Right renal cortex interstitium (tissue), 3 donors: ENCODE data around the gene JAM3. TPM values are rescaled to one million over a fixed set of nuclear protein-coding genes. Genes with fewer than 3 reads are reported as not detected.

Experiments used
- DNase-seq, 3 donors: peaks; one replicate each; pipeline ENCODE4 v3.0.0-alpha.2; 2013; ENCODE audit warnings: low read depth in 3 of 3, low spot score in 2 of 3
- polyA plus RNA-seq, 3 donors: library from polyadenylated mRNA; unstranded; fragments of 120-200 nt; gene quantifications; one replicate each; pipeline ENCODE4 v1.2.1, GENCODE V29; 2013; ENCODE audit not compliant: insufficient read length in 3 of 3

JAM3 gene
- polyA plus RNA-seq, 3 donors = 47.7 to 55.4 (median 49.2) TPM

GRCh38 chr11:134038897-134039470 lies 29.9 kb upstream of the JAM3 start:
- no peak for DNase-seq

- no peak for DNase-seq
These were observed 29.0 kb upstream of the JAM3 start for GRCh38 chr11:134039726-134040385.

GRCh38 chr11:134040386-134041302 lies 28.2 kb upstream of the JAM3 start:
- no peak for DNase-seq

GRCh38 chr11:134041349-134041748 lies 27.5 kb upstream of the JAM3 start:
- DNase-seq = no peak

DNA sequence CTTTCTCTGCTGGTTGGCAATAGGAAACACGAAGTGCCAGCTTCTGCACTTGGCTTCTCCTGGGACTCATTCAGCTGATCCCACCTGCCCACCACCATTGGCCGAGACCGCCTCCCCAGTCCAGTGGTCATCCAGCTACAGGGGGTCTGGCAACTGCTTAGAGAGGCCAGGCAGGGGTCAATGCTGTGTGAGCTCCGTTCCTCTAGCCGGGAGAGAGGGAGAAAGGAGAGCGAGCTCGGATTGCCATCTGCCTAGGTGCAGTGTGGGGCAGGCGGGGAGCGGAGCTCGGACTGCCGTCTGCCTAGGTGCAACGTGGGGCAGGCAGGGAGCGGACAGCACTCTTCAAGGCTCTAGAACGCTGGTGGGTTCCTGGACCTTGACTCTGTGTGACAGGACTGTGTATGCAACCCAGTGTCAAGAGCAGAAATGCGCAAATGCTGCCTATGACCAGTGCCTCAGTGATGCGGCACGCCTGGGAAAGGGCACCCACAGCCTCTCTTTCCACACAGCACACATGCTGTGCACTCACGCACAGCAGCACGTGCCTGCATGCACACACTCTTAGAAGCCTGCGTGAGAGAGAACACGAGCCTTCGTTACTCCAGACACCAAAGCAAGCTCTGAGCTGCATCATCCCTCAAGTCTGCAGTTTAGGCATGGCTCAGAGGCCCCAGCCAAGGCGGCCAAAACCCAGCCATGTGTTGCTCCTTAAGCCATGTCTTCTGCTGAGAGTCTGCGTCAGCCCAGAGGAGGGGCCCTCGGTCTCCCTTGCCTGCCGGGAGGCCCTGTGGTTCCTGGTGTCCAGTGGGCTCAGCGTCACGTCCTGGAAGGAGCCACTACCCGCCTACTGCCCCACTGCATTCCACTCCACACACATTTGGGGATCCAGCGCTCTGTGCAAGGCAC lies 26.8 kb upstream of the JAM3 start:
- DNase-seq = no peak

- no peak for DNase-seq
These were observed 25.0 kb upstream of the JAM3 start for GRCh38 chr11:134043821-134044420.

GRCh38 chr11:134044514-134045284 lies 24.2 kb upstream of the JAM3 start:
- DNase-seq = no peak

- no peak for DNase-seq
These were observed 22.9 kb upstream of the JAM3 start for GRCh38 chr11:134045799-134046635.

- DNase-seq = no peak
These were observed 22.0 kb upstream of the JAM3 start for GRCh38 chr11:134046681-134047449.

GRCh38 chr11:134047586-134047999 lies 21.3 kb upstream of the JAM3 start:
- no peak for DNase-seq

DNA sequence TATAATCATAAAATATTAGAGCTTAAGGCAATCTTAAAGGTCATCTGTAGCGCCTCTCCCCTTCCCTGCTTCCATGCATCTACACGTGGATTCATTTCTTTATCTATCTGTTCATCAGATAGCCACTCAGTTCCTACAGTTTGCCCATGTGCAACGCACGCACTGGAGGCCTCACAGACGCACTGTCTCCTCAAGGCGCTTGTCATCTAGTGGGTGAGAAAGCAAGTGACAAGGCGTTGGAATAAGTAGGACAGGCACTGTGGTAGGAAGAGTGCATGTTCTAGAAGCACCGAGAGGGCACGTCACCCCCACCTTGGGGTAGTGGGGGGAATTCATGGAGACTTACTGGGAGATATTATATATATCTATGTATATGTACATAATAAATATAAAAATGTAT lies 20.8 kb upstream of the JAM3 start:
- DNase-seq = no peak

- no peak for DNase-seq
These were observed 19.6 kb upstream of the JAM3 start for GRCh38 chr11:134049303-134049702.

DNA sequence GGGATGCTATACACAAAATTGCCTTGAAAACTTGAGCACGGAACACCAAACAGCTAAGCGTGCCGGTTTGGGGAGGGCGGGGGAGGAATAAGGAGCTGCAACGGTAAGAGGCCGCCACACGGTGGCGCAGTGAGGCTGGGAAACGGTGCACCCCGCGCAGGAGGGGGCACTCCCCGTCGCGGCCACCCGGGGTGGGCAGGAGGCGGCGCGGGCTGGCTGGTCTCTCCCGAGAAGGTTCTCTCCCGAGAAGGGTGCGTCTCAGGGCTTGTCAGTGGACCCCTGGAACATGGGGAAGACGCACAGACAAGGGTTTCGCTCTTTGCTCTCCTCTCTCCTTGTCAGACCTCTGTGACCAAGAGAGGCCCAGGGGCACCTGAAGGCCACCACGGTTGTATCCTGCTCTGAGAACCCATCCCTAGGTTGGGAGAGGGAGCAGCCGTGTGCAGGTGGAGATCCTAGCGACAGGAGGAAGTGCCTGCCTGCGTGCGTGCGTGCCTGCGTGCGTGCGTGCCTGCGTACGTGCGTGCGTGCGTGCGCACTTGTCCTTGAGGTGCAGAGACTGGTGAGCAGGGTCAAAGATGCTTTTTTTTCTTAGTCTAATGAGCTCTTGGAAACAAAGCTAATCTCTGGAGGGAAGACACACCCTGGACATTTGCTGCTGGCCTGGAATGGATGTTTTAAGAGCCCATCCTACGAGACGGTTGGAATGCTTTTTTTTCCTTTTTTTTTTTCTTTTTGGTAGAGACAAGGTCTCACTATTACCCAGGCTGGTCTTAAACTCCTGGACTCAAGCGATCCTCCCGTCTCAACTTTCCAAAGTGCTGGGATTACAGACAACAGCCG lies 18.1 kb upstream of the JAM3 start:
- no peak for DNase-seq

DNA sequence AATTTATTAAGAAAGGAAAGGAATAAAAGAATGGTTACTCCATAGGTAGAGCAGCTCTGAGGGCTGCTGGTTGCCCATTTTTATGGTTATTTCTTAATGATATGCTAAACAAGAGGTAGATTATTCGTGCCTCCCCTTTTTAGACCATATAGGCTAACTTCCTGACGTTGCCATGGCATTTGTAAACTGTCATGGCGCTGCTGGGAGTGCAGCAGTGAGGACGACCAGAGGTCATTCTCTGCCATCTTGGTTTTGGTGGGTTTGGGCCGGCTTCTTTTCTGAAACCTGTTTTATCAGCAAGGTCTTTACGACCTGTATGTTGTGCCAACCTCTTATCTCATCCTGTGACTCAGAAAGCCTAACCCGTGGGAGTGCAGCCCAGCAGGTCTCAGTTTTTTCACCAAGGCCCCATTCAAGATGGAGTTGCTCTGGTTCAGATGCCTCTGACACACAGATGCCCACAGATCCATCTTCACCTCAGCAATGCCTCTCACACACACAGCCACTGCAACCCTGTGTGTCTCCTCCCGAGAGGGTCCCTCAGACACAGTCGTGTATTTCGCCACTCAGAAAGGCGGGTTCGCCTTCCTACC lies 16.4 kb upstream of the JAM3 start:
- no peak for DNase-seq

DNA sequence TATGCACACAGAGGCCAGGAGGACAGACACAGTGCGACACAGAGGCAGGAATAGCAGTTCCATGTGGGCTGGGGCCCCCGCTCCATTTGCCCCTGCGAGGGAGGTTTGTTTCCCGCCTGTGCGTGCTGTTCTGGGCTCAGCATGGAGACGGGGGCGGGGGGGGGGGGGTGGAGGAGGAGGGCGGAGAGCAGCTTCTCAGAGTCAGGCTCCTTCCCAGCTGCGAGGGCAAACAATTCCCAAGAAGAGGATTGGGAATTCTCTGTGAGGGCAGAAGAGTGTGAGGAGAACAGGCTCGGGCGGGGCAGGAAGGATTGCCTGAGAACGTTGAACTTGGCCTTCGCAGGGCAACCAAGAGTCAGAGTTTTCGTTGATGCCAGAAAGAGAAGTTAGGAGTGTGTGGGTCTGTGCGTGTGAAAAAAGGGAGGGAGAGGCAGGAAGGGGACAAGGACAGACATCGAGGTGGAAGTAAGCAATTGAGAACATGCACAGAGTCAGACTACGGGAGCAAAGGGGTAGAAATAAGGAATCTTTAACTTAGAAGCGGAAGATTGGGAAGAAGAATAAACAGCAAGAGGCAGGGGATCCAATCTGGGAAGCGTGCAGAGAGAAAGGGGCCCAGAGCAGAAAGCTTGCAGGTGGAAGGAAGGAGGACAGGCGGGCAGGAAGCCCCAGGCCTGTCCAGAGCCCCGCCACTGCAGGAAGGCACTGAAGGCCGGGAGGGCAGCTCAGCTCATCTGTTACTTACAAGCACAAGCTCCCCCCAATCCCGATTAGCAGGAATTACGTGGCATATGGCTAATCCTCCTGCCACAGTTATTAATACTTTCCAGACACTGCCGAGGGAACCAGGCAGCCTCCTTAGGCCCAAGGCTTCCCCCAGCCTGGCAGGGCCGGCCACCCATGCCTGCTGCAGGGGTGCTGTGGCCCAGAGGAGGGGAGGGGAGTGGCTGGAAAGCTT lies 15.6 kb upstream of the JAM3 start:
- no peak for DNase-seq
